Kidney (tissue), 14 donors: ENCODE data around the gene FOXD2. TPM values are rescaled to one million over a fixed set of nuclear protein-coding genes. Genes with fewer than 3 reads are reported as not detected.

Experiments used
- DNase-seq, 5 donors: peaks; one replicate each; pipeline ENCODE4 v3.0.0-alpha.2; 2013 to 2020
- FAIRE-seq: peaks from 2 replicates; lab custom pipeline; 2012; peaks lifted over from hg19 to GRCh38; lab: Jason Lieb, UNC
- H3K27ac ChIP-seq, 2 donors: one replicate each; pipeline ENCODE4 v1.7.0; 2013; ENCODE audit warnings: low read depth in 2 of 2, low read length in 2 of 2, inconsistent platforms in 1 of 2
- H3K27me3 ChIP-seq: one replicate; pipeline ENCODE4 v1.7.1; 2013; ENCODE audit warnings: low read length, inconsistent platforms; ENCODE audit not compliant: control insufficient read depth, insufficient read depth
- H3K36me3 ChIP-seq, 3 donors: one replicate each; pipeline versions ENCODE4 v1.7.0 to v1.7.1; 2013; ENCODE audit warnings: low read length in 3 of 3, control low read depth in 1 of 3, inconsistent platforms in 1 of 3; ENCODE audit not compliant: insufficient read depth in 3 of 3, control insufficient read depth in 2 of 3
- H3K4me1 ChIP-seq, 3 donors: one replicate each; pipeline versions ENCODE4 v1.7.0 to v1.7.1; 2013; ENCODE audit warnings: low read length in 3 of 3, inconsistent platforms in 1 of 3, low read depth in 1 of 3; ENCODE audit not compliant: control insufficient read depth in 2 of 3, insufficient read depth in 2 of 3
- H3K4me3 ChIP-seq, 3 donors: one replicate each; pipeline versions ENCODE4 v1.7.0 to v1.8.1; 2013; ENCODE audit warnings: low read length in 3 of 3, control low read depth in 1 of 3, inconsistent platforms in 1 of 3
- H3K9ac ChIP-seq, 3 donors: one replicate each; pipeline versions ENCODE4 v1.7.0 to v1.7.1; 2013; ENCODE audit warnings: low read length in 3 of 3, control low read depth in 1 of 3, inconsistent platforms in 1 of 3
- H3K9me3 ChIP-seq, 3 donors: one replicate each; pipeline versions ENCODE4 v1.7.0 to v1.7.1; 2013; ENCODE audit warnings: low read length in 3 of 3, control low read depth in 1 of 3, inconsistent platforms in 1 of 3; ENCODE audit not compliant: control insufficient read depth in 2 of 3, insufficient read depth in 1 of 3
- CTCF ChIP-seq: IDR thresholded peaks from 3 replicates; pipeline ENCODE4 v1.5.1; 2012; ENCODE audit warnings: mild to moderate bottlenecking, moderate library complexity, borderline replicate concordance; ENCODE audit not compliant: insufficient read depth; ENCODE audit errors: extremely low read depth
- intact Hi-C: fragments of 100-400 bp; cut with DNase I; formaldehyde crosslinking; loops from one replicate; pipeline ENCODE4 v1.11.1; 2022
- polyA plus RNA-seq: library from polyadenylated mRNA; stranded (reverse); fragments of 350-450 nt; fragmentation: Illumina TruSeq; extraction: RNeasy Lipid Tissue Mini Kit (QIAGEN cat#74804); gene quantifications from one replicate; pipeline ENCODE4 v1.2.3, GENCODE V29; 2014; ENCODE audit warnings: low read depth, low replicate concordance; ENCODE audit not compliant: insufficient read depth
- total RNA-seq: library from RNA; stranded (reverse); fragmentation: NEBNext Ultra II Directional; extraction: Animal tissue kit (Norgen Biotek cat#: 25700); gene quantifications from one replicate; pipeline ENCODE4 v1.2.1, GENCODE V29; 2021
- donor health status: control.
- donor health status: control.
- donor health status: control.
- donor health status: control.
- donor health status: control.
- donor health status: DM: yes; HTN: yes; CAD: no.
- donor health status: Normal renal cell carcinoma (clear cell type).

Gene FOXD2
- total and polyA plus RNA-seq, 2 donors from 2014 or later = 0.82 to 2.3 TPM

- Histone ChIP-seq H3K27ac (no peak overlapping the region), H3K9ac (no peak overlapping the region), H3K9me3 (no peaks in the 10 kb centered on the region), H3K4me1 (no peaks in the 10 kb centered on the region), H3K27me3 (no peaks in the 10 kb centered on the region), H3K36me3 (no peaks in the 10 kb centered on the region), H3K4me3 (no peak overlapping the region)
- TF ChIP-seq CTCF = no peak
- no peak for FAIRE-seq
- intact Hi-C loops = no loop called here
- no peak for DNase-seq
Measured at GRCh38 chr1:47399138-47399845, 38.6 kb upstream of the FOXD2 start.

- H3K9ac ChIP-seq = no peak overlapping the region
- no peaks in the 10 kb centered on the region for H3K4me1 ChIP-seq
- FAIRE-seq (no peak), DNase-seq (no peak)
- no peak overlapping the region for H3K27ac ChIP-seq
- no peak overlapping the region for H3K4me3 ChIP-seq
- no peaks in the 10 kb centered on the region for H3K27me3 ChIP-seq
- no peaks in the 10 kb centered on the region for H3K9me3 ChIP-seq
- TF ChIP-seq CTCF = no peak
- no peaks in the 10 kb centered on the region for H3K36me3 ChIP-seq
- intact Hi-C loops = no loop called here
Measured at GRCh38 chr1:47399846-47400155, 38.0 kb upstream of the FOXD2 start.

GRCh38 chr1:47401761-47402160 lies 36.1 kb upstream of the FOXD2 start:
- Histone ChIP-seq H3K4me3 (no peak overlapping the region), H3K9ac (no peak overlapping the region), H3K36me3 (no peaks in the 10 kb centered on the region), H3K27me3 (no peaks in the 10 kb centered on the region), H3K4me1 (no peaks in the 10 kb centered on the region), H3K9me3 (no peaks in the 10 kb centered on the region), H3K27ac (no peak overlapping the region)
- FAIRE-seq (no peak), DNase-seq (no peak)
- intact Hi-C loops = no loop called here
- no peak for TF ChIP-seq CTCF

- no peak overlapping the region for H3K4me3 ChIP-seq
- no peaks in the 10 kb centered on the region for H3K36me3 ChIP-seq
- H3K27me3 ChIP-seq = no peaks in the 10 kb centered on the region
- H3K9me3 ChIP-seq = no peaks in the 10 kb centered on the region
- DNase-seq (no peak), FAIRE-seq (no peak)
- intact Hi-C loops = no loop called here
- H3K4me1 ChIP-seq = no peaks in the 10 kb centered on the region
- no peak overlapping the region for H3K9ac ChIP-seq
- TF ChIP-seq CTCF = no peak
- no peak overlapping the region for H3K27ac ChIP-seq
Measured at GRCh38 chr1:47402591-47402990, 35.3 kb upstream of the FOXD2 start.
